ENCODE measurements around the gene RALGPS1.
A peak's percentile ranks its signal among the peaks of the same experiment; 100 is the strongest.

The RALGPS1 gene

GRCh38 chr9:127058011-127058644, 143.5 kb downstream of the RALGPS1 start:
- DNase-seq: no peak

GRCh38 chr9:127058645-127059021, 144.1 kb downstream of the RALGPS1 start:
- DNase-seq: peak; percentile 30

- no peak for DNase-seq
These were observed 144.4 kb downstream of the RALGPS1 start for GRCh38 chr9:127059030-127059429.

- DNase-seq: no peak
These were observed 145.3 kb downstream of the RALGPS1 start for GRCh38 chr9:127059765-127060361.

GRCh38 chr9:127061411-127061810, 146.8 kb downstream of the RALGPS1 start:
- DNase-seq: no peak

GRCh38 chr9:127064335-127064734, 149.8 kb downstream of the RALGPS1 start:
- no peak for DNase-seq

GRCh38 chr9:127065592-127065991, 151.0 kb downstream of the RALGPS1 start:
- peak; percentile 64 for DNase-seq

- DNase-seq: no peak
These were observed 151.7 kb downstream of the RALGPS1 start for GRCh38 chr9:127066060-127066850.

- DNase-seq: no peak
These were observed 152.2 kb downstream of the RALGPS1 start for GRCh38 chr9:127066851-127067136.

GRCh38 chr9:127067603-127068220, 153.1 kb downstream of the RALGPS1 start:
- no peak for DNase-seq

GRCh38 chr9:127074561-127075548, 160.3 kb downstream of the RALGPS1 start:
- no peak for DNase-seq

GRCh38 chr9:127075624-127076372, 161.2 kb downstream of the RALGPS1 start:
- no peak for DNase-seq

GRCh38 chr9:127076860-127077643, 162.5 kb downstream of the RALGPS1 start:
- DNase-seq: no peak

- DNase-seq: no peak
These were observed 163.0 kb downstream of the RALGPS1 start for GRCh38 chr9:127077644-127077946.

GRCh38 chr9:127078336-127078735, 163.8 kb downstream of the RALGPS1 start:
- no peak for DNase-seq

GRCh38 chr9:127078988-127079387, 164.4 kb downstream of the RALGPS1 start:
- no peak for DNase-seq

- no peak for DNase-seq
These were observed 165.0 kb downstream of the RALGPS1 start for GRCh38 chr9:127079446-127080140.

- DNase-seq: no peak
These were observed 166.9 kb downstream of the RALGPS1 start for GRCh38 chr9:127081250-127082185.

Measured in fibroblast of skin of back (primary cell).